ENCODE data around the gene NEK1. TPM values are rescaled to one million over a fixed set of nuclear protein-coding genes. Genes with fewer than 3 reads are reported as not detected.

Gene NEK1
- total RNA-seq, 3 donors from 2014 or later: 8.2 to 16.6 (median 10.8) TPM

- ATAC-seq (peak; percentile 1), DNase-seq (peak in 1 of 3 donors; percentile 60)
- intact Hi-C loops (cut with DNase I, micrococcal nuclease): loop anchor here in 1 of 2 donors (5.0 kb wide), 1 partner anchor 36 kb away; no protein-coding TSS in a partner anchor
- H3K4me3 ChIP-seq: peak overlapping the region; percentile 54
- no peaks in the 10 kb centered on the region for H3K9me3 ChIP-seq
- H3K36me3 ChIP-seq (ENCODE audit: low read depth): peaks cover 3% of the 10 kb centered on the region
- TF ChIP-seq CTCF (IDR thresholded peaks at IDR 0.05): no peak
- H3K4me1 ChIP-seq (ENCODE audit: low read depth): peaks cover 26% of the 10 kb centered on the region
Measured at GRCh38 chr4:169620880-169621248, 8.5 kb upstream of the NEK1 start.

- peak within 1 kb of the TSS; percentile 54 for H3K4me3 ChIP-seq
- peaks cover 3% of the 10 kb centered on the region for H3K36me3 ChIP-seq (ENCODE audit: low read depth)
- peak; percentile 32 for TF ChIP-seq CTCF (IDR thresholded peaks at IDR 0.05)
- peak; percentile 94 for ATAC-seq
- DNase-seq: peak; percentile 98 to 99 (median 99)
- H3K4me1 ChIP-seq (ENCODE audit: low read depth): peaks cover 26% of the 10 kb centered on the region
- intact Hi-C loops (cut with DNase I, micrococcal nuclease): loop anchor here in 1 of 2 donors (5.0 kb wide), 1 partner anchor 37 kb away; no protein-coding TSS in a partner anchor
- no peaks in the 10 kb centered on the region for H3K9me3 ChIP-seq
Measured at GRCh38 chr4:169619958-169620879, 7.8 kb upstream of the NEK1 start, which contains the start of gene CLCN3. Gene CLCN3, plus strand, starts transcription at chr4:169620578. Its CDS starts 15,351 bp downstream, at chr4:169635929.

- intact Hi-C loops (cut with DNase I, micrococcal nuclease): no loop called here
- Histone ChIP-seq H3K4me1 (ENCODE audit: low read depth) (peaks cover 26% of the 10 kb centered on the region), H3K4me3 (peak overlapping the region; percentile 54), H3K9me3 (no peaks in the 10 kb centered on the region), H3K36me3 (ENCODE audit: low read depth) (peaks cover 3% of the 10 kb centered on the region)
- peak; percentile 58 for ATAC-seq
- peak; percentile 58 to 78 (median 62) for DNase-seq
- TF ChIP-seq CTCF (IDR thresholded peaks at IDR 0.05): no peak
Measured at GRCh38 chr4:169619518-169619957, 7.2 kb upstream of the NEK1 start.

GRCh38 chr4:169618986-169619385 lies 6.6 kb upstream of the NEK1 start:
- DNase-seq (no peak), ATAC-seq (no peak)
- Histone ChIP-seq H3K4me1 (ENCODE audit: low read depth) (peaks cover 26% of the 10 kb centered on the region), H3K4me3 (no peak overlapping the region), H3K36me3 (ENCODE audit: low read depth) (peaks cover 3% of the 10 kb centered on the region), H3K9me3 (no peaks in the 10 kb centered on the region)
- intact Hi-C loops (cut with DNase I, micrococcal nuclease): no loop called here
- TF ChIP-seq CTCF (IDR thresholded peaks at IDR 0.05): no peak

GRCh38 chr4:169618286-169618685 lies 5.9 kb upstream of the NEK1 start:
- H3K36me3 ChIP-seq (ENCODE audit: low read depth): peaks cover 3% of the 10 kb centered on the region
- ATAC-seq: no peak
- peaks cover 26% of the 10 kb centered on the region for H3K4me1 ChIP-seq (ENCODE audit: low read depth)
- TF ChIP-seq CTCF (IDR thresholded peaks at IDR 0.05): no peak
- intact Hi-C loops (cut with DNase I, micrococcal nuclease): no loop called here
- no peaks in the 10 kb centered on the region for H3K9me3 ChIP-seq
- no peak overlapping the region for H3K4me3 ChIP-seq
- no peak for DNase-seq
